HG03432 (cell line): ENCODE results near the gene CDH12.

Experiments
- ATAC-seq: cut with Tn5 transposase; IDR thresholded peaks from one replicate; pipeline ENCODE4 v1.9.1; 2021; ENCODE audit warnings: mild to moderate bottlenecking, moderate library complexity; ENCODE audit not compliant: unreplicated experiment

CDH12 gene

DNA sequence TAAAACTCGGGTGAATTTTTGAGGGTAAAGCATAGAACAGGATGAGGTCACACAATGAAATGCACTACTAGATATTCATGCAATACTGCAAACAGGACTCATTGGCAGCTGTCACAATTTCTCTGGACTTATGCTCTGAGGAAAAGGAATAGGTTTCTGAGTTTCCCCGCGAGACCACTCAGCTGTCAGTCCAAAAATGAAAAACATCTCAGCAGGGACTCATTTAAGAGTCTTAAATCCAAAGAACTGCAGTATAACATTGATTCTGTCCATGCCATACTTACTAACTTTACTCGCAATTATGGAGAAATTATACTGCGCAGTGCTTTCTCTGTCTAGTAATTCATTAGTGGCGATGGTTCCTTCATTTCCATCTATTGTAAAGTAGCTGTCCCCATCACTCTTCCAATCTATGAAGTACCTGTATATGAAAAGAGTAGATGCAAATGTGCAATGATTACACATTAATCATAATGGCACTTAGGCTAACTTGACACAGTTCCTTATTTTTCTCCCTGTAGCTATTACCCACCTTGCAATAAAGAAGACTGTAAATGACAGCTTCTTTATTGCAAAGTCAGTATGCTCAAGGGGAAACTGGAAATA, 1070.0 kb downstream of the CDH12 start:
- ATAC-seq = no peak

DNA sequence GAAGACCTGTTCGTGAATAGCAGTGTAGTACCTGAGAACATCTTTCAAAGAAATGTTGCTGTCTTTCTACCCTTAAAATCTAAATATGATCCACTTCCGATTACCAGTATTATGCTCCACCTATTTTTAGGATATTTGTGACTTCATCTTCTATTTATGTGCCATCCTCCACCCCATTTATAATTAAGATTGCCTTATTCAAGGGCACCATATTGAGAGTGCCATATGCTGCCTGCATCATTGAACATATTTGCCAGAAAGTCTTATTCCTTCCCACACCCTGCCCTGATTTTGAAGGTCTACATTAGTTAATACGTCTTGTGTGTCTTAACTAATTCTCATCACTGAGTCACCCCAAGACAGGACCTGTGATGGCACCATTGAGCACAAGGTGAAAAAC, 1076.7 kb downstream of the CDH12 start:
- no peak for ATAC-seq

DNA sequence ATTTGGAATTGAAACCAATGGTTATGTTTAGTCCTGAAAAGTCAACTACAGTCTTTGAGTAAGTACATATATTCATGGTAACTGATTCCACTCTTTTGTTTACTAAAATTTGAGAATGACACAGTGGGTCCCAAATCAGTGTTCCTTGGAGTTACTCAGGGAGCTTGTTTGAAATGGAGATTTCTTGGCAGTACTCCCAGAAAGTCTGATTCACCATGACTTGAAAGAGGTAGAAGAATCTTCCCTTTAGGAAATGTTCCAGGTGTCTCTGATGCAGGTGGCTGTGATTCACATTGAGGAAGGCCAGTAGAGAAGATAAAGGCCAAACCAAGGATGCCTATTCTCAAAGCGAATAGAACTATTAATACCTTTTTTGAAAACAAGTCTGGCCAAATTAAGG, 1078.3 kb downstream of the CDH12 start:
- no peak for ATAC-seq

- no peak for ATAC-seq
These were observed 1078.9 kb downstream of the CDH12 start for GRCh38 chr5:21774281-21774680.

DNA sequence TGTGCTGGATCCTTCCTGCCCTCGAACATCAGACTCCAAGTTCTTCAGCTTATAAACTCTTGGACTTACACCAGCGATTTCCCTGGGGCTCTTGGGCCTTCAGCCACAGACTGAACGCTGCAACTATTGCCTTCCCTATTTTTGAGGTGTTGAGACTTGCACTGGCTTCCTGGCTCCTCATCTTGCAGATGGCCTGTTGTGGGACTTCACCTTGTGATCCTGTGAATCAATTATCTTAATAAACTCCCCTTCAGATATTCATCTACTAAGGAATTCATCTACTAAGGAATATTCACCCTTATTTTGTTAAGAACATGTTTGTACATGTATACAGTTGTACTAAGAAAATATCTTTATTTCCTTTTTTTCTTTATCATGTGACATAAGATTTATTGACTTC, 1079.7 kb downstream of the CDH12 start:
- no peak for ATAC-seq

- no peak for ATAC-seq
These were observed 1087.7 kb downstream of the CDH12 start for GRCh38 chr5:21765406-21765805.

DNA sequence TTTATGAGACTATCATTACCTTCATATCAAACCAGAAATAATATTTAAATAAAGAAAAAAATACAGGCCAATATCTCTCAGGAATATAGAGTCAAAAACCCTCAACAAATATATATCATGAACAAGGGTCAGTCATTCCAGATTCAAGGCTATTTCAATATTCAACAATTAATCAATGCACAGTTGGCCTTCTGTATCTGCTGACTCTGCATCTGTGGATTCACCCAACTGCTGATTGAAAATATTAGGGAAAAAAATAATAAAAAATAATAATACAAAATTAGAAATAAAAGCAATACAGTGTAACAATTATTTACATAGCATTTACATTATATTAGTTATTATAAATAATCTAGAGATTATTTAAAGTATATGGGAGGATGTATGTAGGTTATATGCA, 1114.0 kb downstream of the CDH12 start:
- no peak for ATAC-seq

DNA sequence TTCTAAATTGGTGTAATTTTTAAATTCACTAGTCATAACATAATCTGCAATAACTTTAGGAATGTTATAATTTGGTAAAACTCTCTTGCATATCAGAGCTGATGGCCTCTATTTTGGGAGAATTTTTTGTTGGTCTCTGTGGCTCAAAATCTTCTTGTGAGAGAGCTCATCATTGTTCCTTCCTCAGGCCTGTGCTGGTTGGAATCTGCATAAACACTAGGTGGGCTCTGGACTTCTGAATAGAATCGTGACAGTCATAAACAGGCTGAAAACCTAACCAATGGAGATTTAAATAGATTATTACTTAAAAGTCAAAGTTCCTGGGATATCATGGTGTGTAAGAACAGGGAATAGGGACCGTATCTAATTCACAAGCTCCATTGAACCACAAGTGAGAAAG, 1129.6 kb downstream of the CDH12 start:
- no peak for ATAC-seq

DNA sequence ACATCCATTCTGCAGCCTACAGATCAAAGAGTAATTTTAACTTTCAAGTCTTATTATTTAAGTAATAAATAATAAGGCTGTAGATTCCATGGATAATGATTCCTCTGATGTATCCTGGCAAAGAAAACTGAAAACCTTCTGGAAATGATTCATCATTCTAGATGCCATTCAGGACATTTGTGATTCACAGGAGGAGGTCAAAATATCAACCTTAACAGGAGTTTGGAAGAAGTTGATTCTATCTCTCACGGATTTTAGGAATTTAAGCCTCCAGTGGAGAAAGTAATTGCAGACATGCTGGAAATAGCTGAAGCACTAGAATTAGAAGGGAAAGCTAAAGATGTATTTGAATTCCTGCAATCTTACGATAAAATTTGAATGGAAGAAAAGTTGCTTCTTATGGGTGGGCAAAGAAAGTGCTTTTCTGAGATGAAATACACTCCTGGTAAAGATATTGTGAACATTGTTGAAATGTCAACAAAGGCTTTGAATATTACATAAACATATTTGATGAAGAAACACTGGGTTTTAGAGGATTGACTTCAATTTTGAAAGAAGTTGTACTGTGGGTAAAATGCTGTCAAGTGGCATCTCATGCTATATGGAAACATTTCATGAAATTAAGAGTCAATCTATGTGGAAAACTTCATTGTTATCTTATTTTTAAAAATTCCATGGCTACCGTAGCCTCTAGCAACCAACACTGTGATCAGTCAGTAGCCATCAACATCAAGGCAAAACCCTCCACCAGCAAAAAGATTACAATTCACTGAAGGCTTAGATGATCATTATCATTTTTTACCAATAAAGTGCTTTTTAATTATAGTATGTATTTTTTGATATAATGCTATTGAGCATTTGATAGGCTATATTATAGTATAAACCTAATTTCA, 1141.0 kb downstream of the CDH12 start:
- ATAC-seq = no peak

GRCh38 chr5:21709770-21710169, 1143.4 kb downstream of the CDH12 start:
- no peak for ATAC-seq

DNA sequence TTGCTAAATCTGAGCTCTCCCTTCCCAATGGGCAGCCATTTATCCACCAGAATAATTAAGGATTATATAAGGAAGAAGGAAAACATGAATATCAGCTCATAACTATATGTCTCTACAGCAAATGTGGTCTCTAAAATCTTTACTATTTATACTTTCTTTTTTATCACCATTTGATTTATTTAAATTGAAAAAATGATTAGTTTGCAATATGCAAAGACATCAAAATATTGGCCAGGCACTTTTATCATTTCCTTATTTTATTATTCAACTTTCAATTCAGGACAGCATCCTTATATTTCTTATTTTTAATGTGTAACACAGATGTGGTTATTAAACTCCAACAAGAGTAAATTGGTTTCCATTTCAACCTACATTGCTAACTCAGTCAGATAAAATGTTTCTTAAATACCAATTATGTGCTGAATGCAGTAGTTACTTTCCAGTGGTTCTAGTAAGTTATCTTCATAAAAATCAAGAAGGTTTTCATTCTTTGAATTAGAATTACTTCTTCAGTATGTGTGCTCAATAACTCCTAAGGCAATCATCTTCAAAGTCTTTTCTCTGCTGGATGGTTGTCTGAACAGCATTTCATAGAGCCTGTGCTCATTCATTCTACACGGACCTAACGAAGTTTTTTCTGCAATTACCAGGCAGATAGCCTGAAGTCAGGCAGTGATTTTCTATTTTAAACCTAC, 1148.0 kb downstream of the CDH12 start:
- ATAC-seq = no peak

DNA sequence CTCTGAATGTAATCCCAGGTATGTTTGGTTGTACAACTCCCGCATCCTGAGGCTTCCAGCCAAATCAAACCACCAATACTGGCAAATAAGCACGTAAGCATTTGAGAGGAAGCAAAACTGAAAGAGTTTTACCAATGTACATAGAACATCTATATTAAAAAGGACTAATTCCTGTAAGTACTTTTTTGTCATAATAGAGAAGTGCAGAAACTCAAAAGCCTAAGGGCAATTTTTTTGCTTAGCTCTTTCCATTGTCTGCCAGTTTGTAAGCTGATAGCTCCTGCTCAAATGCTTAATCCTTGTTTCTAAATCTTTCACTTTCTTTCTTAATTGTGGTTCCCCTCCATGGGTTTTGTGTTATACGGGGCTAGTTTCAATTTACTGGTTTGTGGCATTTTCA, 1151.8 kb downstream of the CDH12 start:
- peak; percentile 80 for ATAC-seq
